Gastroesophageal sphincter (tissue), 4 donors: Measurements from ENCODE around the gene ARHGAP29. TPM values are rescaled to one million over a fixed set of nuclear protein-coding genes. Genes with fewer than 3 reads are reported as not detected.

Experiments used
- ATAC-seq: fragments of 150-250 bp; one replicate; pipeline ENCODE4 v1.9.1; 2016; ENCODE audit warnings: mild to moderate bottlenecking, moderate library complexity
- H3K27ac ChIP-seq, 4 donors: fragments of 200-600 bp; sonication (generic) in 3 of 4; 1 replicate in 3 of 4; 2 replicates in 1 of 4; pipeline ENCODE4 v1.5.1; 2016 to 2019
- H3K27me3 ChIP-seq: fragments of 200-600 bp; sonication (generic); one replicate; pipeline ENCODE4 v1.5.1; 2019
- H3K36me3 ChIP-seq, 2 donors: fragments of 200-600 bp; sonication (generic); one replicate each; pipeline ENCODE4 v1.5.1; 2019; ENCODE audit warnings: control low read depth in 1 of 2
- H3K4me1 ChIP-seq, 3 donors: fragments of 200-600 bp; sonication (generic); 1 replicate in 2 of 3; 2 replicates in 1 of 3; pipeline ENCODE4 v1.5.1; 2016 to 2019; ENCODE audit warnings: control low read depth in 2 of 3
- H3K4me3 ChIP-seq, 2 donors: fragments of 200-600 bp; sonication (generic); one replicate each; pipeline ENCODE4 v1.5.1; 2019; ENCODE audit warnings: mild to moderate bottlenecking in 1 of 2, moderate library complexity in 1 of 2
- H3K9me3 ChIP-seq, 3 donors: fragments of 200-600 bp; sonication (generic); one replicate each; pipeline ENCODE4 v1.5.1; 2017 to 2019; ENCODE audit warnings: control low read depth in 2 of 3
- EP300 ChIP-seq: sonication (generic); formaldehyde crosslinking; IDR thresholded peaks from one replicate; pipeline ENCODE4 v1.6.1; 2017; ENCODE audit warnings: antibody characterized with exemption, mild to moderate bottlenecking
- POLR2A ChIP-seq, 2 donors: fragments of 450-650 bp; IDR thresholded peaks; one replicate each; pipeline ENCODE4 v1.6.1; 2017; ENCODE audit warnings: antibody characterized with exemption in 2 of 2, mild to moderate bottlenecking in 2 of 2, moderate library complexity in 1 of 2
- POLR2AphosphoS5 ChIP-seq: sonication (generic); formaldehyde crosslinking; IDR thresholded peaks from one replicate; pipeline ENCODE4 v1.6.1; 2017; ENCODE audit warnings: antibody characterized with exemption
- WGBS, 2 donors: methylation state at CpG; one replicate each; pipeline ENCODE4 v1.1.5; 2018; ENCODE audit warnings: low coverage in 1 of 2; 5-methylcytosine and 5-hydroxymethylcytosine counted together
- total RNA-seq, 4 donors: library from RNA; depleted of rRNA; stranded (reverse); fragments of >200 nt; gene quantifications; one replicate each; pipeline ENCODE4 v1.1.0, GENCODE V29; 2016
- TF ChIP-seq, protein P1 (sequence below), 4 experiments: fragments of 200-600 bp in 2 of 4; fragments of 450-650 bp in 2 of 4; sonication (generic) in 1 of 4; IDR thresholded peaks; one replicate each; pipeline ENCODE4 v1.5.1; 2017 to 2019; ENCODE audit warnings: antibody characterized with exemption in 4 of 4, mild to moderate bottlenecking in 2 of 4, moderate library complexity in 2 of 4

ARHGAP29 gene
- total RNA-seq, 4 donors from 2014 or later: 21.9 to 78.4 (median 34.8) TPM

DNA sequence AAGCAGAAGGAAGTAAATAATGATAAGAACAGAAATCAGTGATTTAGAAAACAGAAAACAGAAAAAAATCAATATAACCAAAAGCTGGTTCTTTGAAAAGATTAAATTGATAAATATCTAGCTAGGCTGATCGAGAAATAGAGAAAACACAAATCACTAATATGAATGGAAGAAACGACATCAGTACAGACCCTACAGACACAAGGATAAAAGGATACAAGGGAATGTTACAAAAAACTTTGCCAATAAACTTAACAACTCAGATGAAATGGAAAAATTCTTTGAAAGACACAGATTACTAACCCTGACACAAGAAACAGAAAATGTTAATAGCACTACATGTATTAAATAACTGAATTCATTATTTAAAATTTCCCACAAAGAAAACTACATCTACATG, 6.3 kb upstream of the ARHGAP29 start:
- whole genome bisulfite sequencing, 2 donors: 88 to 97% methylated on average over 1 to 2 of the region's 2 CpGs
- TF ChIP-seq EP300 (no peak), POLR2A (IDR thresholded peaks at IDR 0.05) (no peak), POLR2AphosphoS5 (no peak)
- TF ChIP-seq, protein P1, sequence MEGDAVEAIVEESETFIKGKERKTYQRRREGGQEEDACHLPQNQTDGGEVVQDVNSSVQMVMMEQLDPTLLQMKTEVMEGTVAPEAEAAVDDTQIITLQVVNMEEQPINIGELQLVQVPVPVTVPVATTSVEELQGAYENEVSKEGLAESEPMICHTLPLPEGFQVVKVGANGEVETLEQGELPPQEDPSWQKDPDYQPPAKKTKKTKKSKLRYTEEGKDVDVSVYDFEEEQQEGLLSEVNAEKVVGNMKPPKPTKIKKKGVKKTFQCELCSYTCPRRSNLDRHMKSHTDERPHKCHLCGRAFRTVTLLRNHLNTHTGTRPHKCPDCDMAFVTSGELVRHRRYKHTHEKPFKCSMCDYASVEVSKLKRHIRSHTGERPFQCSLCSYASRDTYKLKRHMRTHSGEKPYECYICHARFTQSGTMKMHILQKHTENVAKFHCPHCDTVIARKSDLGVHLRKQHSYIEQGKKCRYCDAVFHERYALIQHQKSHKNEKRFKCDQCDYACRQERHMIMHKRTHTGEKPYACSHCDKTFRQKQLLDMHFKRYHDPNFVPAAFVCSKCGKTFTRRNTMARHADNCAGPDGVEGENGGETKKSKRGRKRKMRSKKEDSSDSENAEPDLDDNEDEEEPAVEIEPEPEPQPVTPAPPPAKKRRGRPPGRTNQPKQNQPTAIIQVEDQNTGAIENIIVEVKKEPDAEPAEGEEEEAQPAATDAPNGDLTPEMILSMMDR (IDR thresholded peaks at IDR 0.05): no peak
- Histone ChIP-seq H3K4me1 (peaks cover 0 to 20% (median 5%) of the 10 kb centered on the region in 3 donors), H3K4me3 (no peak overlapping the region), H3K9me3 (peaks cover 0 to 20% (median 0%) of the 10 kb centered on the region in 3 donors), H3K27ac (no peak overlapping the region), H3K27me3 (peaks cover 16% of the 10 kb centered on the region), H3K36me3 (no peaks in the 10 kb centered on the region)
- no peak for ATAC-seq

DNA sequence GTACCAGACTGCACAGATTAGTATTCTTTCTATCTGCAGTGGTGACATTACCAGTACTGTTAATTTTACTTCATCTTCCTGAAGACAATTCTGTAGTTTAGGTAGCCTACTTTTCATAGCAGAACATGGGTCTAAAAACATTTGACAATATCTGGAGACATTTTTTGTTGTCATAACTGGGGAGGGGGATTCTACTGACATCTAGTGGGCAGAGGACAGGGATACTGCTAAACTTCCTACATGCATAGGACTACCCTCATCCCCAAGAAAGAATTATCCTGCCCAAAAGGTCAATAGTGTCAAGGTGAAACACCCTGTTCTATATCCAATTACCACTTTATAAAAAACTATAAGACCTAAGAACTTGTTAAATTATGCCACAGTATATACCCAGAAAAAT, 3.4 kb upstream of the ARHGAP29 start:
- Histone ChIP-seq H3K27me3 (peaks cover 16% of the 10 kb centered on the region), H3K36me3 (no peaks in the 10 kb centered on the region), H3K4me3 (no peak overlapping the region), H3K27ac (no peak overlapping the region), H3K4me1 (peaks cover 0 to 19% (median 0%) of the 10 kb centered on the region in 3 donors), H3K9me3 (peaks cover 0 to 20% (median 0%) of the 10 kb centered on the region in 3 donors)
- TF ChIP-seq POLR2AphosphoS5: no peak
- TF ChIP-seq, protein P1 (IDR thresholded peaks at IDR 0.05): no peak
- TF ChIP-seq EP300: no peak
- TF ChIP-seq POLR2A (IDR thresholded peaks at IDR 0.05): no peak
- ATAC-seq: no peak

DNA sequence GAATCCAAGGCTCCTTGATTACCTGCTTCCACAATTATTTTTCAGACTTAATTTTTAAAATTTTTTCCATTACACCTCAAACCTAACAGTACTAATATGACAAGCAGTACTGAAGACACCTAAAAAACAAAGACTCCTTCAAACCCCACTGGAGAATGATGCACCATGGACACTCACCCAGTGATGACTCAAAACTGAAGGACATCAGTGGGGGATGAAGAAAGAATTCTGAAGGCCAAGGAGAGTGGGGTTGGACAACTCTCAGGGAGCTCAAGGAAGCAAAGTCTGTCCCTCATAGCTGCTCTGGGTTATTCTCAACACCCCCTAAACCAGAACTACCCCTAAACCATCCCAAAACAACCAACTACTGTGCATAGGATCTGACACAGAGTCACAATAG, 2.4 kb upstream of the ARHGAP29 start:
- H3K27me3 ChIP-seq: peaks cover 16% of the 10 kb centered on the region
- H3K4me3 ChIP-seq: no peak overlapping the region
- H3K36me3 ChIP-seq: no peaks in the 10 kb centered on the region
- no peak for ATAC-seq
- TF ChIP-seq, protein P1 (IDR thresholded peaks at IDR 0.05): no peak
- TF ChIP-seq POLR2A (IDR thresholded peaks at IDR 0.05) (no peak), EP300 (no peak), POLR2AphosphoS5 (no peak)
- peaks cover 0 to 23% (median 0%) of the 10 kb centered on the region in 3 donors for H3K4me1 ChIP-seq
- peaks cover 0 to 18% (median 0%) of the 10 kb centered on the region in 3 donors for H3K9me3 ChIP-seq
- H3K27ac ChIP-seq: no peak overlapping the region

DNA sequence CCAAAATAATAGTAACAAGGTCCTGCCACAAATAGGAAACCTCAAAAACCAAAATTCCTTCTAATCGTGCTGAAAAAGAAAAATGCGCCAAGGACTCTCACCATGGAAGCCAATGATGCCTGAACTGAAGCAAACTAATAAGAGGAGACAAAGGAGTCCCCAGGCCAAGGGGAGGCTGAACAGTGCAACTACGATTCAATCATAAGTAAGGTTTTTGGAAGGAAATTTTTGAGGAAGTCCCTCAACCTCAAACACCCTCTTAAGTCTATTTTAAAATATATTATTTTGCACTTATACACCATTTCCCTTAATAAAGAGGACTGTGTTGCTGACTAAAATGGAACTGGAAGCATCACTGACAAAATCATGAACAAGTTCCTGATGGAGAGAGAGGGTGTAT, 1.7 kb upstream of the ARHGAP29 start:
- TF ChIP-seq, protein P1 (IDR thresholded peaks at IDR 0.05): no peak
- TF ChIP-seq POLR2AphosphoS5 (no peak), EP300 (no peak)
- Histone ChIP-seq H3K27me3 (peaks cover 16% of the 10 kb centered on the region), H3K36me3 (no peaks in the 10 kb centered on the region), H3K4me3 (no peak overlapping the region), H3K4me1 (peaks cover 0 to 27% (median 0%) of the 10 kb centered on the region in 3 donors), H3K27ac (no peak overlapping the region), H3K9me3 (peaks cover 0 to 10% (median 0%) of the 10 kb centered on the region in 3 donors)
- ATAC-seq: no peak
- WGBS, 2 donors: 60 to 72% methylated on average over 3 of the region's 3 CpGs

DNA sequence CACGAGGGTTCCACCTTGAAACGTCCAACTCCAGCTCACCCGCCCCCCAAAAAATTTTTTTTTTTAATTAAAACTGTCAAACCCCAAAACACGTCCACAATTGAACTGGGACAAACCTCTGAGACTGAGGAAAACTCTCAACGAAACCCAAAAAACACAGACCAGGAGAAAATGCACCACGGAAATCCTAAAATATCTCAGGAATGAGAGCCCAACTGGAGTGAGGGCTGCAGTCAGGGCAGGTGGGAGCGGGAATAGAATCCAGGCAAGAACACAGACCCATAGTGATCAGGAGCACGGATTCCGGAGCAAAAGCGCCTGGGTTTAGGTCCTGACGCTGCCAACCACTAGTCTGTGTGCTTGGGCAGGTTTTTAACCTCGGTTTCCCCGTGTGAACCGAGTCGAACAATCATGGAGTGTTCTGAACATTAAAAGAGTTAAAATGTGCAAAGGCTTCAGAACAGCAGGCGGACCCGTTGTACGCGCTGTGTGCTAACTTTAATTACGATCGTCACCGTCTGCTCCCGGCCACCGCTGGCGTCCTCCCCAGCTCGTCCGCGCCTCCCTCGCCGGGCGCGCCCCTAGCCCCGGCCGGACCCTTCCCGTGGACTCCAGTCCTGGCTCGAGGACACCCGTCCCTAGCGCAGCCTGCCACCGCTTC, 624 bp downstream of the ARHGAP29 start:
- ATAC-seq: peak; percentile 64
- no peak for TF ChIP-seq EP300
- TF ChIP-seq, protein P1 (IDR thresholded peaks at IDR 0.05): peak in 1 of 4 experiments; percentile 25
- H3K27ac ChIP-seq: peak overlapping the region; percentile 48 to 92 (median 90)
- 0 to 1% methylated on average over 12 to 15 of the region's 39 CpGs for WGBS, 2 donors
- peaks cover 16% of the 10 kb centered on the region for H3K27me3 ChIP-seq
- H3K4me1 ChIP-seq: peaks cover 0 to 27% (median 0%) of the 10 kb centered on the region in 3 donors
- H3K4me3 ChIP-seq: peak overlapping the region; percentile 59 to 80
- H3K36me3 ChIP-seq: no peaks in the 10 kb centered on the region
- no peaks in the 10 kb centered on the region for H3K9me3 ChIP-seq
